Ishikawa (cell line): ENCODE results near the gene CD53.

ENCODE experiments used
- CEBPB ChIP-seq: IDR thresholded peaks from 2 replicates; pipeline ENCODE4 v1.6.1; 2012
- CREB1 ChIP-seq: IDR thresholded peaks from 2 replicates; pipeline ENCODE4 v1.6.1; 2012; ENCODE audit warnings: low read depth
- EGR1 ChIP-seq: IDR thresholded peaks from 2 replicates; pipeline ENCODE4 v1.6.1; 2012
- EP300 ChIP-seq: IDR thresholded peaks from 2 replicates; pipeline ENCODE4 v1.6.1; 2012; ENCODE audit warnings: borderline replicate concordance
- FOXM1 ChIP-seq: IDR thresholded peaks from 2 replicates; pipeline ENCODE4 v1.6.1; 2012; ENCODE audit warnings: low read depth, borderline replicate concordance
- MAX ChIP-seq: IDR thresholded peaks from 2 replicates; pipeline ENCODE4 v1.6.1; 2012
- NFIC ChIP-seq: IDR thresholded peaks from 2 replicates; pipeline ENCODE4 v1.6.1; 2012
- RAD21 ChIP-seq: IDR thresholded peaks from 2 replicates; pipeline ENCODE4 v1.6.1; 2012; ENCODE audit warnings: low read depth
- REST ChIP-seq: IDR thresholded peaks from 2 replicates; pipeline ENCODE4 v1.6.1; 2012; ENCODE audit warnings: low read depth, mild to moderate bottlenecking
- TAF1 ChIP-seq: IDR thresholded peaks from 2 replicates; pipeline ENCODE4 v1.6.1; 2012; ENCODE audit warnings: low read depth, mild to moderate bottlenecking
- TCF12 ChIP-seq: IDR thresholded peaks from 2 replicates; pipeline ENCODE4 v1.6.1; 2012; ENCODE audit warnings: low read depth
- TEAD4 ChIP-seq: IDR thresholded peaks from 2 replicates; pipeline ENCODE4 v1.6.1; 2012
- USF1 ChIP-seq: IDR thresholded peaks from 2 replicates; pipeline ENCODE4 v1.6.1; 2012
- YY1 ChIP-seq: IDR thresholded peaks from 2 replicates; pipeline ENCODE4 v1.6.1; 2012; ENCODE audit warnings: low read depth
- ZBTB7A ChIP-seq: IDR thresholded peaks from 2 replicates; pipeline ENCODE4 v1.6.1; 2012; ENCODE audit warnings: low read depth

Gene CD53

GRCh38 chr1:110944806-110945205, 71.9 kb downstream of the CD53 start:
- TF ChIP-seq USF1, result no peak
- no peak for TF ChIP-seq CREB1
- TF ChIP-seq NFIC, result no peak
- TF ChIP-seq ZBTB7A, result no peak
- TF ChIP-seq CEBPB, result no peak
- TF ChIP-seq TAF1, result no peak
- no peak for TF ChIP-seq EGR1
- no peak for TF ChIP-seq RAD21
- TF ChIP-seq TEAD4, result no peak
- TF ChIP-seq EP300, result no peak
- TF ChIP-seq FOXM1, result no peak
- TF ChIP-seq REST, result no peak
- TF ChIP-seq MAX, result no peak
- TF ChIP-seq TCF12, result no peak
- TF ChIP-seq YY1, result no peak

- no peak for TF ChIP-seq TEAD4
- no peak for TF ChIP-seq YY1
- TF ChIP-seq USF1, result no peak
- no peak for TF ChIP-seq MAX
- TF ChIP-seq CREB1, result no peak
- no peak for TF ChIP-seq ZBTB7A
- TF ChIP-seq REST, result no peak
- no peak for TF ChIP-seq FOXM1
- TF ChIP-seq TCF12, result no peak
- no peak for TF ChIP-seq EGR1
- no peak for TF ChIP-seq CEBPB
- no peak for TF ChIP-seq TAF1
- TF ChIP-seq EP300, result no peak
- no peak for TF ChIP-seq NFIC
- TF ChIP-seq RAD21, result no peak
Observed at GRCh38 chr1:110945626-110946025, 72.7 kb downstream of the CD53 start.

- TF ChIP-seq EP300 (no peak), TAF1 (no peak), CREB1 (no peak), NFIC (no peak), EGR1 (no peak), TEAD4 (no peak), CEBPB (no peak), TCF12 (no peak), RAD21 (no peak), REST (no peak), YY1 (no peak), MAX (no peak), FOXM1 (no peak), USF1 (no peak), ZBTB7A (no peak)
Observed at GRCh38 chr1:110948038-110948810, 75.3 kb downstream of the CD53 start.
